Omental fat pad (tissue), 4 donors: ENCODE data around the gene TTPAL. TPM values are rescaled to one million over a fixed set of nuclear protein-coding genes. Genes with fewer than 3 reads are reported as not detected.

ENCODE experiments used
- ATAC-seq: fragments of 150-250 bp; one replicate; pipeline ENCODE4 v1.9.1; 2016; ENCODE audit warnings: mild to moderate bottlenecking, moderate library complexity; ENCODE audit not compliant: low FRiP score
- DNase-seq: peaks from one replicate; pipeline ENCODE4 v3.0.0-alpha.2; 2019; ENCODE audit warnings: low spot score
- small RNA-seq: library from RNA; depleted of rRNA; stranded (forward); fragments of <200 nt; gene quantifications from one replicate; pipeline ENCODE3, GENCODE V24; 2016
- total RNA-seq, 4 donors: library from RNA; depleted of rRNA; stranded (reverse); fragments of >200 nt; gene quantifications; one replicate each; pipeline ENCODE4 v1.1.0, GENCODE V29; 2016
- TF ChIP-seq, protein P1 (sequence below), 3 donors: fragments of 450-650 bp; IDR thresholded peaks; one replicate each; pipeline ENCODE4 v1.5.1; 2016 to 2017; ENCODE audit warnings: antibody characterized with exemption in 3 of 3, mild to moderate bottlenecking in 3 of 3, moderate library complexity in 2 of 3

TTPAL gene
- total RNA-seq, 4 donors from 2014 or later: 14.5 to 40.8 (median 23.6) TPM

DNA sequence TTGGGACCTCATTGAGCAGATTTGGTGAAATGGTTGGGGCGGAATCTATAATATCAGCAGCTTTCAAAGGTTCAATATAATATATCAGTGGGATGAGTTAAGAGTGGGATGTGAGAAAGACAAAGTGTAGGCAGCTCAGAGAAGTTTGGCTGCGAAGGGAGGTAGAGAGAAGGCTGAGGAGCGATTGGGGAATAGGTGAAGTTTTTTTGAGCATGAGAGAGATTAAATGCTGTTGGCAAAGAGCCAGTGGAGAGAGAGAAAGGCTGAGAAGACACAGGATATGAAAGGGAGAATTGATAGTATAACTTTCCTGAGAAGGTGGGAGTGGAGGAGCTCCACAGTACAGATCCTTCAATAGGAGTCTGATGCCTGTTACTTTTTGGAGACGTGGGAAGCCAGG lies 58.3 kb downstream of the TTPAL start:
- TF ChIP-seq, protein P1, sequence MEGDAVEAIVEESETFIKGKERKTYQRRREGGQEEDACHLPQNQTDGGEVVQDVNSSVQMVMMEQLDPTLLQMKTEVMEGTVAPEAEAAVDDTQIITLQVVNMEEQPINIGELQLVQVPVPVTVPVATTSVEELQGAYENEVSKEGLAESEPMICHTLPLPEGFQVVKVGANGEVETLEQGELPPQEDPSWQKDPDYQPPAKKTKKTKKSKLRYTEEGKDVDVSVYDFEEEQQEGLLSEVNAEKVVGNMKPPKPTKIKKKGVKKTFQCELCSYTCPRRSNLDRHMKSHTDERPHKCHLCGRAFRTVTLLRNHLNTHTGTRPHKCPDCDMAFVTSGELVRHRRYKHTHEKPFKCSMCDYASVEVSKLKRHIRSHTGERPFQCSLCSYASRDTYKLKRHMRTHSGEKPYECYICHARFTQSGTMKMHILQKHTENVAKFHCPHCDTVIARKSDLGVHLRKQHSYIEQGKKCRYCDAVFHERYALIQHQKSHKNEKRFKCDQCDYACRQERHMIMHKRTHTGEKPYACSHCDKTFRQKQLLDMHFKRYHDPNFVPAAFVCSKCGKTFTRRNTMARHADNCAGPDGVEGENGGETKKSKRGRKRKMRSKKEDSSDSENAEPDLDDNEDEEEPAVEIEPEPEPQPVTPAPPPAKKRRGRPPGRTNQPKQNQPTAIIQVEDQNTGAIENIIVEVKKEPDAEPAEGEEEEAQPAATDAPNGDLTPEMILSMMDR (IDR thresholded peaks at IDR 0.05): no peak
- no peak for ATAC-seq
- no peak for DNase-seq

DNA sequence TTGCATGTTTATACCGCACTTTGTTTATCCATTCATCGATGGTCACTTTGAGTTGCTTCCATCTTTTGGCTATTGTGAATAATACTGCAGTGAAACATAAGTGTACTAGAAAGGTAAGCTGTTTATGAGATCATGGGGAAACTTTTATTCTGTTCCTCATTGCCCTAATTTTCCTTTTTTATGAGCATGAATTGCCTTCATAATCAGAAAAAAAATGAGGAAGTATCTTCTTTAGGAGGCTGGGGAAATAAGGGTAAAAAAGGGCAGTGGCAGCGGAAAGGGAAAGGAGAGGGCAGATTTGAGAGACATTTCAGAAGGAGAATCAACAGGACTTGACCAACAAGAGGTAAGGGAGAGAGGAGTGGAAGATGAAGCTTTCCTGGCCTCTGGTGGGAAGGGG lies 60.5 kb downstream of the TTPAL start:
- TF ChIP-seq, protein P1 (IDR thresholded peaks at IDR 0.05): no peak
- DNase-seq: no peak
- ATAC-seq: no peak

DNA sequence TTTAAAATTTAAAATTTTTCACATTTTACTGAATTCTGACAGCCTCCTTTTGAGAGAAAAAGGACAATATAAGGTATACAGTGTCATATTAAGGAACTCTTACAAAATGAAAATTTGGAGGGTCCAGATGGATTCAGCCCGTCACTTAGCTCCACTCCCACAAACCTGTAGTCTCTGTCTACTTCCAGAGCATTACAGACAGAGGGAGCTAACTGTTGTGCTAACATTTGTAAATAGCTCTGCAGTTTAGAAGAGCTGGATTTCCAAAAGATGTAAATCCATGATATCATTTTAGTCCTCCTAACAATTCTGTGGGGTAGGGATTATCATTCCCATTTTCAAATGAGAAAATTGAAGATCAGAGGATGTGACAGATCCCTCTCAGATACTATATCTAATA lies 62.3 kb downstream of the TTPAL start:
- ATAC-seq: no peak
- TF ChIP-seq, protein P1 (IDR thresholded peaks at IDR 0.05): no peak
- DNase-seq: no peak

DNA sequence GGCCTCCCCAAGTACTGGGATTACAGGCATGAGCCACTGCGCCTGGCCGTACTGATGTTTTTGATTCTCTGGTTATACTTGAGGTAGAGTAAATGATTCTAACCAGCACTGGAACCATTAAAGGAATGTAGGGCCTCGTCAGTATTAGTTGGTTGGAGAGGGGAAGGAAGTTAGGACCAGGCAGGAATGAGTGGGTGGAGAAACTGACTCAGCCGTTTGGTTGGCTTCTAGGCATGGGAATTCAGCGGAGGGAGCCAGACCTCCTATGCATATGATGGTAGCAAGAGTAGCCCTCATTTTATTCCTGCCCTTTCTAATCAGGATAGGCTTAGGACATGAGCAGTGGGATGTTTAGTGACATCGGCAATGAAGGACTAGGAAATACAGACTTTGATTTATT lies 65.2 kb downstream of the TTPAL start:
- DNase-seq (no peak), ATAC-seq (no peak)
- TF ChIP-seq, protein P1 (IDR thresholded peaks at IDR 0.05): no peak

DNA sequence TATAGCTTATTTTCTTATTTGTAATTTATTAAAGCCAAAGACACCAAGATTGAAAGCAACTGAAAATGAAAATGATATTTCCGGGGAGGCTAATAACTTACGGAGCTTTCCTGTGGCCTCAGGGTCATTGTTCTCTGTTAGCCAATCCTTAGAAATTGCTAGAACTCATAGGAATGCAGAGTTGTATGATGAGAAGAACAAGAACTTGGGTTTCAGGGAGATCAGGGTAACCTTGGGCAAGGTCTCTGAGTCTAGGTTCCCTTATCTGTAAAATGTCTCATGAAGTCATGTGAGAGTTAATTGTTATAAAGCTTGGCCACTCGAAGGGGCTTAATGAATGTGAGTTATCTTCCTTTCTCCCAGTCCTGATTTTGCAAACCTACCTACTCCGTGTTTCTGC lies 66.3 kb downstream of the TTPAL start:
- DNase-seq: no peak
- TF ChIP-seq, protein P1 (IDR thresholded peaks at IDR 0.05): no peak
- ATAC-seq: no peak

DNA sequence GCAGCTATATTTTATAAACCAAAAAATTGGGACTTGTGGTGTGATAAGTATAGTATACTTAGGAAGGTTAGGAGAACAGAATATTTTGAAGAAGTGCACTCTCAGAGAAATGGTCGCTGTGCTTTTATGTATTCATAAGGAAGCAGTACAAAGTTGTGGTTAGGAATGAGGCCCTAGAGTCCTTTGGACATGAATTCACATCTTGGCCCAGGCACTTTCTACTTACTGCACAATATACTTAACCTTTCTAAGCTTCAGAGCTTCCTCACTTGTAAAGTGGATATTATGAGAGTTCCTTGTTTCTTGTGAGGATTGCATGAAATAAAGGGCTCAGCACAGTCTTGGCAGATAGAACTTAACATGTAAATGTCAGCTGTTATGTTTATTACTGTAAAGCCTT lies 67.2 kb downstream of the TTPAL start:
- TF ChIP-seq, protein P1 (IDR thresholded peaks at IDR 0.05): no peak
- DNase-seq (no peak), ATAC-seq (no peak)

DNA sequence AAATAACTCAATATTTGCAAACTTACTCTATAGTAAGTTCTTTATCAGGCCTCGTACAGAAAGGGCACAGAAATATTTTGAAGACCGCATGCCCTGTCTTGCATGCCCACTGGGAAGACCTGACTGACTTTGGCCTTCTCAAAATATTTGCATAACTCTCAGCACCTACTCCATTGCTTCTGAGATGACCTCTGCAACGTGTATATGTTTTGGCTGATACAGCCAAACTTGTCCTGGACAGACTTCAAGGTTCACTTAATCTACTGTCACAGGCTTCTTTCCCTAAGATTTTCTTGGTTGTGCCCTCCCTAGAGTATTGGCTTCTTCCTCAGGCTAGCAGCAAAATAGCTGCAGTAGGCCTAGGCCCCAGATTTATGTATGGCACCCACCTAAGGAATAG lies 67.7 kb downstream of the TTPAL start:
- DNase-seq (no peak), ATAC-seq (no peak)
- TF ChIP-seq, protein P1 (IDR thresholded peaks at IDR 0.05): no peak

Small RNA genes within 50 kb of the gene (small RNA-seq; reads per million reads assigned to genes)
- gene RPL37AP1: not detected

Other genes starting within 250 kb of the TTPAL start
- not detected for gene GDAP1L1, start 228.6 kb upstream of the TTPAL start, total RNA-seq
- gene FITM2, start 164.7 kb upstream of the TTPAL start, total RNA-seq: 10 to 100 TPM; 13.0 to 21.4 (median 19.8) TPM
- not detected for gene R3HDML, start 138.8 kb upstream of the TTPAL start, total RNA-seq
- gene HNF4A, start 120.2 kb upstream of the TTPAL start, total RNA-seq: not detected
- gene SERINC3, start 46.2 kb downstream of the TTPAL start, total RNA-seq: 100 to 1,000 TPM; 102 to 157 (median 121) TPM
- 100 to 1,000 TPM in 3 of 4 donors, 10 to 100 TPM in 1; 90.8 to 133 (median 118) TPM for gene PKIG, start 106.7 kb downstream of the TTPAL start, total RNA-seq
- gene ADA, start 175.8 kb downstream of the TTPAL start, total RNA-seq: 10 to 100 TPM; 11.5 to 62.6 (median 15.4) TPM
- gene CCN5, start 239.5 kb downstream of the TTPAL start, total RNA-seq: 10 to 100 TPM; 25.9 to 81.7 (median 61.3) TPM